ENCODE data around the gene ZIC5.

DNA sequence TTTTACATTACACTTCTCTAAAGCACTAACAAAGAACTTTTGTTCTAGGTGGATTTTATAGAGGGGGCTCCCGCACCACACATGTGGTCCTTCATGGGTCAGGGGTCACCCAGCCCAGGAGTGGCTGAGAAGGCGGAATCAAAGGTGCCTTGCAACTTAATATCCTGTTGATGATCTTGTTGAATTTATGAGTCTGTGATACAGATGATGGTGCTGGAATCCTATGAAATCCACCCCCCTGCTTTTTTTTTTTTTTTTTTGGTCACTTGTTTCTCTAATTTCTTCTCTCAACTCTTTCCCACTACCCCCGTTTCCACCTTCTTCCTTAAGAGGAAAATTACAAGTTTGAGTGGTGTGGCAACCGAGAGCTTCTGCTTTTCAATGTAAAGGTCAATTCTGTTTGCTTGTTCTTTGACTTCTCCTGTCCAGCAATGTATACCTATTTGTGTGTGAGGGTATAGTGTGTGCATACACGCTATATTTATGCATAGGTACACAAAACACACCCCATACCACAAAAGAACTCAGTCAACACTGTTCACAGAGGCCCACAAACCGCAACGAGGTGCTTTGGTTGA lies 5.9 kb upstream of the ZIC5 start:
- TF ChIP-seq, protein P1, sequence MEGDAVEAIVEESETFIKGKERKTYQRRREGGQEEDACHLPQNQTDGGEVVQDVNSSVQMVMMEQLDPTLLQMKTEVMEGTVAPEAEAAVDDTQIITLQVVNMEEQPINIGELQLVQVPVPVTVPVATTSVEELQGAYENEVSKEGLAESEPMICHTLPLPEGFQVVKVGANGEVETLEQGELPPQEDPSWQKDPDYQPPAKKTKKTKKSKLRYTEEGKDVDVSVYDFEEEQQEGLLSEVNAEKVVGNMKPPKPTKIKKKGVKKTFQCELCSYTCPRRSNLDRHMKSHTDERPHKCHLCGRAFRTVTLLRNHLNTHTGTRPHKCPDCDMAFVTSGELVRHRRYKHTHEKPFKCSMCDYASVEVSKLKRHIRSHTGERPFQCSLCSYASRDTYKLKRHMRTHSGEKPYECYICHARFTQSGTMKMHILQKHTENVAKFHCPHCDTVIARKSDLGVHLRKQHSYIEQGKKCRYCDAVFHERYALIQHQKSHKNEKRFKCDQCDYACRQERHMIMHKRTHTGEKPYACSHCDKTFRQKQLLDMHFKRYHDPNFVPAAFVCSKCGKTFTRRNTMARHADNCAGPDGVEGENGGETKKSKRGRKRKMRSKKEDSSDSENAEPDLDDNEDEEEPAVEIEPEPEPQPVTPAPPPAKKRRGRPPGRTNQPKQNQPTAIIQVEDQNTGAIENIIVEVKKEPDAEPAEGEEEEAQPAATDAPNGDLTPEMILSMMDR (IDR thresholded peaks at IDR 0.05), result no peak
- no peak for TF ChIP-seq ZFX (IDR thresholded peaks at IDR 0.05; ENCODE audit: borderline replicate concordance)

Measured in 22Rv1 (cell line).